ENCODE results near the gene SGPP1. TPM values are rescaled to one million over a fixed set of nuclear protein-coding genes. Genes with fewer than 3 reads are reported as not detected.

Gene SGPP1
- total and polyA plus RNA-seq, 12 donors: 4.0 to 9.0 (median 4.7) TPM

GRCh38 chr14:63761351-63762117, 33.7 kb upstream of the SGPP1 start:
- TF ChIP-seq CTCF (IDR thresholded peaks at IDR 0.05): no peak
- H3K4me3 ChIP-seq: peak overlapping the region in 1 of 10 donors; percentile 34
- peak overlapping the region in 1 of 10 donors; percentile 47 for H3K27ac ChIP-seq
- H3K4me1 ChIP-seq: peaks cover 0 to 21% (median 0%) of the 10 kb centered on the region in 9 donors
- ATAC-seq: no peak
- no peak for DNase-seq
- H3K9me3 ChIP-seq: no peaks in the 10 kb centered on the region
- intact Hi-C loops (cut with DNase I): loop anchor here in 4 of 10 donors (5.0 to 10.0 kb wide), 3 partner anchors 34 to 377 kb away; partner anchors contain the start of gene SGPP1 (in 1 of the 4)
- no peaks in the 10 kb centered on the region for H3K36me3 ChIP-seq
- 80 to 86% methylated on average over 26 of the region's 26 CpGs for WGBS, 2 donors
- no peaks in the 10 kb centered on the region for H3K27me3 ChIP-seq

- H3K4me3 ChIP-seq: peak overlapping the region in 1 of 10 donors; percentile 31
- no peak for TF ChIP-seq CTCF (IDR thresholded peaks at IDR 0.05)
- intact Hi-C loops (cut with DNase I): loop anchor here in 4 of 10 donors (5.0 to 10.0 kb wide), 3 partner anchors 33 to 375 kb away; partner anchors contain the start of gene SGPP1 (in 1 of the 4)
- ATAC-seq (peak in 2 of 8 donors; percentile 29 to 44), DNase-seq (no peak)
- H3K9me3 ChIP-seq: no peaks in the 10 kb centered on the region
- no peaks in the 10 kb centered on the region for H3K27me3 ChIP-seq
- 96 to 100% methylated on average over 1 of the region's 1 CpG for WGBS, 2 donors
- H3K27ac ChIP-seq: peak overlapping the region in 4 of 10 donors; percentile 16 to 84 (median 36)
- no peaks in the 10 kb centered on the region for H3K36me3 ChIP-seq
- H3K4me1 ChIP-seq: peaks cover 0 to 21% (median 0%) of the 10 kb centered on the region in 9 donors
These were observed 32.1 kb upstream of the SGPP1 start for GRCh38 chr14:63760014-63760413.

DNA sequence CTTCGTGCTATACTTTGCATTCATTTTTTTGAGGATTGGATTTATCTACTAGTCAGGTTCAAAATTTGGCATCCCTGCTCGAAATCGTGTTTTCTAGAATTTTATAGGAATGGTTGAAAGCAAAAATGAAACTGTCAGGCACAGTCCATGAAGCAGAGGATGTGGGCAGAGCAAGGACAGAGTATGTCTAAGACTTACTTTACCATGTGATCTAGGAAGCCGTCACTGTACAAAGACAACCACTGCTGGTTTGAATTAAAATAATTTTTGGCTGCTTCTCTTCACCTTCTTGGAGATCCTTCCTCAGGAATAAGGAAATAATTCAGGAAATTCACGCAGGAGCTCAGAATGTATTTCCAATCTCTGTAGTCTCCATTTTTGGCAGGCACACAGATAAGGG, 31.6 kb upstream of the SGPP1 start:
- H3K4me3 ChIP-seq: peak overlapping the region in 6 of 10 donors; percentile 1 to 31 (median 26)
- H3K4me1 ChIP-seq: peaks cover 0 to 21% (median 0%) of the 10 kb centered on the region in 9 donors
- H3K36me3 ChIP-seq: no peaks in the 10 kb centered on the region
- H3K9me3 ChIP-seq: no peaks in the 10 kb centered on the region
- 41 to 57% methylated on average over 5 of the region's 5 CpGs for WGBS, 2 donors
- no peaks in the 10 kb centered on the region for H3K27me3 ChIP-seq
- H3K27ac ChIP-seq: peak overlapping the region in 5 of 10 donors; percentile 16 to 84 (median 35)
- peak in 5 of 8 donors; percentile 68 to 80 (median 77) for ATAC-seq
- DNase-seq: no peak
- intact Hi-C loops (cut with DNase I): no loop called here
- no peak for TF ChIP-seq CTCF (IDR thresholded peaks at IDR 0.05)

DNA sequence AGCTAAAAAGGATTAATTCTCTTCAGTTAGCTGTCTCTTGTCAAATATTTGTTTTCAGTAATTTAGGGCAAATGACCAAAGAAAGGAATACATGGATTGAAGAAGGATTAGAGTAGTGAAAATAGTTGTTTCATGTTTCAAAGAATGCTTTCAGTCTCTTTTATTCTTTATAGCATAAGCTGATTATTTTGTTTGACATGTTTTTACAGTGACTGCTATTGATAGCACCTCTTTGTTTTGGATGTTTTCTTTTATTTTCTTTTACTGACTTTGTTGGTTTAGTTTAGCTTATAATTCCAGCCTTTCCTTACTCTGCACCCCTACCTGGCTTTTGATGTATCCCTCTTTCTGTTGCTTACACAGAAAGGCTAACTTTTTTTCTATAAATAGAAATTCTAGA, 29.3 kb upstream of the SGPP1 start:
- no peaks in the 10 kb centered on the region for H3K27me3 ChIP-seq
- no peaks in the 10 kb centered on the region for H3K36me3 ChIP-seq
- H3K4me1 ChIP-seq: peaks cover 0 to 21% (median 0%) of the 10 kb centered on the region in 9 donors
- intact Hi-C loops (cut with DNase I): no loop called here
- ATAC-seq: no peak
- TF ChIP-seq CTCF (IDR thresholded peaks at IDR 0.05): no peak
- H3K4me3 ChIP-seq: no peak overlapping the region
- H3K27ac ChIP-seq: no peak overlapping the region
- no peak for DNase-seq
- no peaks in the 10 kb centered on the region for H3K9me3 ChIP-seq

Measured in heart right ventricle (tissue), 16 donors.